ENCODE measurements around the gene PEX11B. TPM values are rescaled to one million over a fixed set of nuclear protein-coding genes. Genes with fewer than 3 reads are reported as not detected.
A peak's percentile ranks its signal among the peaks of the same experiment; 100 is the strongest.

The PEX11B gene
- total RNA-seq, 1 donor from 2014 or later, result 47.7 TPM

GRCh38 chr1:145960468-145961108 lies 42.1 kb upstream of the PEX11B start:
- DNase-seq (peak; percentile 62), ATAC-seq (ENCODE audit: low read depth) (peak; percentile 11)
- intact Hi-C loops (cut with micrococcal nuclease), result loop anchor here (5.0 kb wide), 1 partner anchor 37 kb away; the partner anchor contains the start of gene TXNIP
- Mint-ChIP-seq H3K4me3 (peak overlapping the region; percentile 90), H3K27me3 (no peaks in the 10 kb centered on the region), H3K9me3 (no peaks in the 10 kb centered on the region), H3K4me1 (peaks cover 79% of the 10 kb centered on the region), H3K27ac (peak overlapping the region; percentile 76), H3K36me3 (ENCODE audit: low read depth) (peaks cover 10% of the 10 kb centered on the region)
- ChIA-PET CTCF (interaction anchor here (2.0 kb wide), 1 partner anchor 34 kb away, joined by 5 read pairs; the partner anchor contains the start of gene RBM8A), POLR2A (interaction anchor here (0.5 to 5.1 kb wide), 7 partner anchors 18 to 101 kb away, joined by 3 to 59 read pairs (median 8); partner anchors contain the start of genes PIAS3 and RBM8A)
- no peak for TF ChIP-seq CTCF (IDR thresholded peaks at IDR 0.05)

- no peaks in the 10 kb centered on the region for H3K27me3 Mint-ChIP-seq
- H3K9me3 Mint-ChIP-seq, result no peaks in the 10 kb centered on the region
- intact Hi-C loops (cut with micrococcal nuclease), result loop anchor here (5.0 kb wide), 1 partner anchor 37 kb away; the partner anchor contains the start of gene TXNIP
- no peak for TF ChIP-seq CTCF (IDR thresholded peaks at IDR 0.05)
- POLR2A ChIA-PET, result interaction anchor here (0.6 to 5.1 kb wide), 10 partner anchors 19 to 101 kb away, joined by 4 to 88 read pairs (median 32); partner anchors contain the start of genes PEX11B, PIAS3 and RBM8A
- no peak overlapping the region for H3K27ac Mint-ChIP-seq
- no peak for ATAC-seq (ENCODE audit: low read depth)
- H3K4me1 Mint-ChIP-seq, result peaks cover 82% of the 10 kb centered on the region
- H3K36me3 Mint-ChIP-seq (ENCODE audit: low read depth), result peaks cover 10% of the 10 kb centered on the region
- peak overlapping the region; percentile 90 for H3K4me3 Mint-ChIP-seq
- DNase-seq, result no peak
- CTCF ChIA-PET, result no interaction called here
These were observed 41.5 kb upstream of the PEX11B start for GRCh38 chr1:145959957-145960467.

DNA sequence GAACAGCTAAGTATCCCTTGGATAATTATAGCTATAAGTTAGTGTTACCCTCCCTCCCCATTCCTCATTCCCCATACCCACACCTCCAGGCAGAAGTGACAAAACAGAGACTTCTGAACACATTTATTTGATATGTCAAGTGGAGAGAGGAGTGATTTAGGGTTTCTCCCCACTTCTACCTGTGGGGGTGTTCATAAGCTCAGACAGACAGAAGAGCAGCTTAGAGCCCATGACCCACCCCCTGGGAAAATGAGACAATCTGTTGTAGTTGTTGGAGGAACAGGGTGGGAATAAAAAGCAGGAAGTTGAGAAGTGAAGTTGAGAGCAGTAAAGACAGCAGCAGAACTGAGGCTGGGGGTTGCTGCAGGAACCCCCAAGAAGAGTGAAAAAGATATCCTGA lies 40.8 kb upstream of the PEX11B start:
- ChIA-PET POLR2A (interaction anchor here (0.6 to 4.7 kb wide), 11 partner anchors 19 to 678 kb away, joined by 4 to 88 read pairs (median 16); partner anchors contain the start of genes PEX11B, PIAS3, POLR3C and RBM8A), CTCF (interaction anchor here (2.6 kb wide), 1 partner anchor 32 kb away, joined by 23 read pairs; the partner anchor contains the start of gene RBM8A)
- intact Hi-C loops (cut with micrococcal nuclease), result no loop called here
- no peak for ATAC-seq (ENCODE audit: low read depth)
- Mint-ChIP-seq H3K27me3 (no peaks in the 10 kb centered on the region), H3K4me3 (peak overlapping the region; percentile 90), H3K36me3 (ENCODE audit: low read depth) (peaks cover 9% of the 10 kb centered on the region), H3K9me3 (no peaks in the 10 kb centered on the region), H3K27ac (peak overlapping the region; percentile 30), H3K4me1 (peaks cover 81% of the 10 kb centered on the region)
- DNase-seq, result no peak
- TF ChIP-seq CTCF (IDR thresholded peaks at IDR 0.05), result no peak

DNA sequence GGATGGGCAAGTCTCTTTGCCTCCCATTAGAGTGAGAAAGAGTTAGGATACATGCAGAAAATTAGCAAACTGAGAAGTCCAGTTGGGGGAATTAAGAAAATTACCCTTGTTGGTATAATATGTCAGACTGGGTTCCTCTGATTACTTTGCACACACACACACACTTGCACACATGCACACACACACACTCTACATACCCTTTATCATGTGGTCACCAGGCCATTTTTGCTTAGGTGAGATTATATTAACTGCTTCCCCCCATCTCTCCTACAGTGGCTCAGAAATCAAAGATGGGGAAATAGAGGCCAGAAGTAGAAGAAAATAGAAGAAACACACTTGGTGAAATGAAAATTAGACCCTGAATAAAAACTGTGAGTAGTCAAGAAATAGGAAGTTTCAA lies 40.2 kb upstream of the PEX11B start:
- H3K36me3 Mint-ChIP-seq (ENCODE audit: low read depth), result peaks cover 12% of the 10 kb centered on the region
- TF ChIP-seq CTCF (IDR thresholded peaks at IDR 0.05), result no peak
- POLR2A ChIA-PET, result interaction anchor here (1.1 to 4.7 kb wide), 15 partner anchors 20 to 678 kb away, joined by 3 to 88 read pairs (median 11); partner anchors contain the start of genes NUDT17, PEX11B, PIAS3 and POLR3C
- ATAC-seq (ENCODE audit: low read depth) (no peak), DNase-seq (no peak)
- H3K27me3 Mint-ChIP-seq, result no peaks in the 10 kb centered on the region
- no peaks in the 10 kb centered on the region for H3K9me3 Mint-ChIP-seq
- H3K4me1 Mint-ChIP-seq, result peaks cover 75% of the 10 kb centered on the region
- CTCF ChIA-PET, result interaction anchor here (0.8 to 2.6 kb wide), 7 partner anchors 19 to 113 kb away, joined by 3 to 23 read pairs (median 5); partner anchors contain the start of genes NUDT17 and RBM8A
- intact Hi-C loops (cut with micrococcal nuclease), result loop anchor here (1.0 kb wide), 3 partner anchors 21 to 40 kb away; partner anchors contain the start of genes PEX11B and RBM8A
- peak overlapping the region; percentile 90 for H3K4me3 Mint-ChIP-seq
- H3K27ac Mint-ChIP-seq, result peak overlapping the region; percentile 3
